ENCODE measurements around the gene CDH26.
A peak's percentile ranks its signal among the peaks of the same experiment; 100 is the strongest.

CDH26 gene

DNA sequence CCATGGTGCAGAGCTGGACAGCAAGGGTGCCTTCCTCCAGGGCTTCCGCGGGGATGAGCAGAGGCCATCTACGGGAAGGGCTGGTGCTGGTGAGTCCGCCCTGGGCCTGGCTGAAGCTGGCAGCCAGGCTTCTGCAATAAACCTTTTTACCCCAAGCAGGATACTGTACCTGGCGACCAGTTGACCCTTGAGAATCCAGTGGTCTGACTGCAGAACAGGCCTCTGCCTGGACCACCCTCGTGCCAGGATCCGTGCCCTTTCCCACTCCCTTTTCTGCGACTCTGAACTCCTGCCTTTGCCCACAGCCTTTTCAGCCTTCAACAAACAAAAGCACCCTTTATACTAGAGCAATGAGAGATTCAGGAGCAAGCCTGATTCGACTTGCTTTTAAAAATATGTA lies 18.9 kb downstream of the CDH26 start:
- Histone ChIP-seq H3K9me3 (no peaks in the 10 kb centered on the region), H3K27me3 (no peaks in the 10 kb centered on the region), H3K36me3 (no peaks in the 10 kb centered on the region), H3K4me1 (no peaks in the 10 kb centered on the region), H3K4me3 (ENCODE audit: low read depth, low read length) (no peak overlapping the region)
- DNase-seq, result no peak
- TF ChIP-seq, protein P1, sequence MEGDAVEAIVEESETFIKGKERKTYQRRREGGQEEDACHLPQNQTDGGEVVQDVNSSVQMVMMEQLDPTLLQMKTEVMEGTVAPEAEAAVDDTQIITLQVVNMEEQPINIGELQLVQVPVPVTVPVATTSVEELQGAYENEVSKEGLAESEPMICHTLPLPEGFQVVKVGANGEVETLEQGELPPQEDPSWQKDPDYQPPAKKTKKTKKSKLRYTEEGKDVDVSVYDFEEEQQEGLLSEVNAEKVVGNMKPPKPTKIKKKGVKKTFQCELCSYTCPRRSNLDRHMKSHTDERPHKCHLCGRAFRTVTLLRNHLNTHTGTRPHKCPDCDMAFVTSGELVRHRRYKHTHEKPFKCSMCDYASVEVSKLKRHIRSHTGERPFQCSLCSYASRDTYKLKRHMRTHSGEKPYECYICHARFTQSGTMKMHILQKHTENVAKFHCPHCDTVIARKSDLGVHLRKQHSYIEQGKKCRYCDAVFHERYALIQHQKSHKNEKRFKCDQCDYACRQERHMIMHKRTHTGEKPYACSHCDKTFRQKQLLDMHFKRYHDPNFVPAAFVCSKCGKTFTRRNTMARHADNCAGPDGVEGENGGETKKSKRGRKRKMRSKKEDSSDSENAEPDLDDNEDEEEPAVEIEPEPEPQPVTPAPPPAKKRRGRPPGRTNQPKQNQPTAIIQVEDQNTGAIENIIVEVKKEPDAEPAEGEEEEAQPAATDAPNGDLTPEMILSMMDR (IDR thresholded peaks at IDR 0.05; ENCODE audit: low read depth, low read length), result no peak

DNA sequence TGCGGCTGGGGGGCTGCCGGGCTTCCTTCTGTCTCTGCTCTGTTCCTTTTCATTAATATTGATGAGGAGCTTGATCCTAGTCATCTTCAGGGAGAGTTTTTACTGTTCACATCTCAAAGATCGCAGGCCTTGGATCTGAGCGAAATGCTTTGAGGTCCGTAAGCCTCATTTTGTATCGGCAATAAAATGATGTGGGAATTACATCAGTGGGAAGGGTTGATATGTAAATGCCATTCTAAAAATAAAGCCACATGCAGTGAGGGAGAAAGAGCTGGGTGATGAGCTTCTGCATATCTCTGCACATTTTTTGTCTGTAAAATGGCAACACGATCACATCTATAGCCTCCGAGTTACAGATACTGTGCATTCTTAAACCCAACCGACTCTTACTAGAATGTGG lies 24.9 kb downstream of the CDH26 start:
- DNase-seq, result no peak
- Histone ChIP-seq H3K27me3 (no peaks in the 10 kb centered on the region), H3K9me3 (no peaks in the 10 kb centered on the region), H3K36me3 (no peaks in the 10 kb centered on the region), H3K4me3 (ENCODE audit: low read depth, low read length) (no peak overlapping the region), H3K4me1 (no peaks in the 10 kb centered on the region)
- TF ChIP-seq, protein P1 (IDR thresholded peaks at IDR 0.05; ENCODE audit: low read depth, low read length), result no peak

DNA sequence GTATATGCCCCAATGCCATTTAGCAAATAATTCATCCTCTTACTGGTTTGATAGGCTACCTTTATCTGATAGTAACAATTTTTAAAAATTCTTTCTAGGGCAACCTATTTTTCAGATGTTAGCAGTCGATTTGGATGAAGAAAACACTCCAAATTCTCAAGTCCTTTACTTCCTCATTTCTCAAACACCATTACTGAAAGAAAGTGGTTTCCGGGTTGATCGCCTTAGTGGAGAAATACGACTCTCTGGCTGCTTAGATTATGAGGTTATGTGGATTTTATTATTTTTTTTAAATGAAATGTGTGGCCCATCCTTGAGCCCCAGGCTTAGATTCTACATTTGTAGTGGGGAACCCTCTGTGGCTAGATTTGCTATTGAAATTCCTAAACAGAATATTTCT lies 26.3 kb downstream of the CDH26 start:
- DNase-seq, result no peak
- TF ChIP-seq, protein P1 (IDR thresholded peaks at IDR 0.05; ENCODE audit: low read depth, low read length), result no peak
- no peaks in the 10 kb centered on the region for H3K9me3 ChIP-seq
- no peak overlapping the region for H3K4me3 ChIP-seq (ENCODE audit: low read depth, low read length)
- H3K36me3 ChIP-seq, result no peaks in the 10 kb centered on the region
- no peaks in the 10 kb centered on the region for H3K27me3 ChIP-seq
- no peaks in the 10 kb centered on the region for H3K4me1 ChIP-seq

DNA sequence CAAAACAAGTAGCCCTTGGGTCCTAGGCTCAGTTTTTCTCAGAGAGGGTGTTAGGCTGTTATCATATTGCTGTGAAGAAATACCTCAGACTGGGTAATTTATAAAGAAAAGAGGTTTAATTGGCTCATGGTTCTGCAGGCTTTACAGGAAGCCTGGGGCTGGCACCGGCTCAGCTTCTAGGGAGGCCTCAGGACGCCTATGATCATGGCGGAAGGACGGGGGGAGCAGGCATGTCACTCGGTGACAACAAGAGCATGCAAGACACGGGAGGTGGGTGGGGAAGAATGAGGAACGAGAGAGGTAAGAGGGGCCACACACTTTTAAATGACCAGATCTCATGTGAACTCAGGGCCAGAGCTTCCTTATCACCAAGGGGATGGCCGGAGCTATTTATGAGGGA lies 26.9 kb downstream of the CDH26 start:
- DNase-seq, result no peak
- H3K9me3 ChIP-seq, result no peaks in the 10 kb centered on the region
- no peaks in the 10 kb centered on the region for H3K27me3 ChIP-seq
- H3K4me3 ChIP-seq (ENCODE audit: low read depth, low read length), result no peak overlapping the region
- H3K4me1 ChIP-seq, result no peaks in the 10 kb centered on the region
- no peaks in the 10 kb centered on the region for H3K36me3 ChIP-seq
- TF ChIP-seq, protein P1 (IDR thresholded peaks at IDR 0.05; ENCODE audit: low read depth, low read length), result no peak

DNA sequence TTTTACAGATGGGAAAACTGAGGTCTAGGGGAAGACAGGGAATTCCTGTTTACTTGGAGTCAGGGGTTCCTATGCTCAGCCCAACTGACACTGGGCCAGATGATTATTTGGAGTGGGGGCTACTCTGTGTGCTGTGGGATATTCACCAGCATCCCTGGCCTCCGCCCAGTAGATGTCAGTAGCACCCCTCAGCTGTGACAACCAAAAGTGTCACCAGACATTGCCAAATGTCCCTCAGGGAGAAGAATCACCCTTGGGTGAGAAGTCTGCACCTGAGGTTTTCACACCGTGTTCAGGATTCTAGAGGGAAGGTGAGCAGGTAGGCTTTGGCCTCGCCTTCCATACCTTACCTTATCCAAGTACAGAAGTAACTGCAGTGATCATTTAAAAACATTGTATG lies 27.6 kb downstream of the CDH26 start:
- DNase-seq, result no peak
- TF ChIP-seq, protein P1 (IDR thresholded peaks at IDR 0.05; ENCODE audit: low read depth, low read length), result 0 out of 2 replicates have a peak, but pooled peaks have one; percentile 36
- no peaks in the 10 kb centered on the region for H3K9me3 ChIP-seq
- no peaks in the 10 kb centered on the region for H3K4me1 ChIP-seq
- no peaks in the 10 kb centered on the region for H3K27me3 ChIP-seq
- no peaks in the 10 kb centered on the region for H3K36me3 ChIP-seq
- H3K4me3 ChIP-seq (ENCODE audit: low read depth, low read length), result no peak overlapping the region

DNA sequence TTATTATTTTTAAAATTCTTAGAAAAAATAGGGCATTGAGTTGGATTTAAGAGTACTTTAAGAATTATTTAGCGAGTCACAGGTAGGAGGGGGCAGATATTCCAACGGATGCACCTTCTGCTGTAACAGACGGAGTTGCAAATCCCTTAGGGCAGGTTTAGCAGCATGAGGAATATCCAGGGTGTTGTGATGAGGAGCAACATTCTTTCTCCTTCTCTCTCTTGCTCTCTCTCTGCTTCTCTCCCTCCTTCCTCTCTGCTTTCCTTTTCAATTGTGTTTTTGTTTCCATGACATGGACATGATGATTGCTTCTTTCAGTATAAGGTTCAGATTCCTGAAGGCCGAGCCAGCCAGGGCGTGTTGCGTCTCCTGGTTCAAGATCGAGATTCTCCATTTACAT lies 28.9 kb downstream of the CDH26 start:
- DNase-seq, result no peak

More for the DNA sequence above, 28.9 kb downstream of the CDH26 start:
- H3K4me3 ChIP-seq (ENCODE audit: low read depth, low read length), result no peak overlapping the region
- no peaks in the 10 kb centered on the region for H3K9me3 ChIP-seq
- TF ChIP-seq, protein P1 (IDR thresholded peaks at IDR 0.05; ENCODE audit: low read depth, low read length), result no peak
- H3K36me3 ChIP-seq, result no peaks in the 10 kb centered on the region
- no peaks in the 10 kb centered on the region for H3K27me3 ChIP-seq
- H3K4me1 ChIP-seq, result no peaks in the 10 kb centered on the region
